Measurements from ENCODE around the gene ZHX3.

- TF ChIP-seq CTCF (IDR thresholded peaks at IDR 0.05) (no peak), ZFX (IDR thresholded peaks at IDR 0.05; ENCODE audit: borderline replicate concordance) (no peak)
These were observed 112.9 kb downstream of the ZHX3 start for GRCh38 chr20:41204304-41205265.

Data from 22Rv1 (cell line).